NCI-H187 (cell line): ENCODE results near the gene C2CD3.
"Not testable (repeated sequence)": the region's sequence is repeated elsewhere in the genome, so short reads cannot be mapped to it uniquely, and the experiment has no call there.

Experiments
- DNase-seq, 2 experiments: peaks; one replicate each; lab custom pipeline; 2025; lab: John Stamatoyannopoulos, UW

The C2CD3 gene

GRCh38 chr11:74063628-74064027 is 107.2 kb downstream of the C2CD3 start:
- not testable (repeated sequence) for DNase-seq

GRCh38 chr11:74061599-74061998 is 109.2 kb downstream of the C2CD3 start:
- not testable (repeated sequence) for DNase-seq

- no peak for DNase-seq
Measured at GRCh38 chr11:74057249-74058151, 113.3 kb downstream of the C2CD3 start.

- DNase-seq = no peak
Measured at GRCh38 chr11:74055938-74056337, 114.9 kb downstream of the C2CD3 start.

- DNase-seq = no peak
Measured at GRCh38 chr11:74050465-74050864, 120.3 kb downstream of the C2CD3 start.

- no peak for DNase-seq
Measured at GRCh38 chr11:74048993-74049392, 121.8 kb downstream of the C2CD3 start.

GRCh38 chr11:74044538-74044937 is 126.3 kb downstream of the C2CD3 start:
- no peak for DNase-seq

GRCh38 chr11:74043450-74043849 is 127.4 kb downstream of the C2CD3 start:
- no peak for DNase-seq

- no peak for DNase-seq
Measured at GRCh38 chr11:74037309-74037708, 133.5 kb downstream of the C2CD3 start.

GRCh38 chr11:74035264-74035663 is 135.5 kb downstream of the C2CD3 start:
- no peak for DNase-seq

- no peak for DNase-seq
Measured at GRCh38 chr11:74033046-74033445, 137.8 kb downstream of the C2CD3 start.

- DNase-seq = no peak
Measured at GRCh38 chr11:74030723-74031676, 139.8 kb downstream of the C2CD3 start.

- no peak for DNase-seq
Measured at GRCh38 chr11:74025467-74026166, 145.2 kb downstream of the C2CD3 start.

- DNase-seq = no peak
Measured at GRCh38 chr11:74024261-74025029, 146.4 kb downstream of the C2CD3 start.

GRCh38 chr11:74023276-74023675 is 147.5 kb downstream of the C2CD3 start:
- DNase-seq = no peak

- DNase-seq = no peak
Measured at GRCh38 chr11:74022546-74022945, 148.3 kb downstream of the C2CD3 start.

- DNase-seq = no peak
Measured at GRCh38 chr11:74021998-74022397, 148.8 kb downstream of the C2CD3 start.

GRCh38 chr11:74020539-74020938 is 150.3 kb downstream of the C2CD3 start:
- no peak for DNase-seq

GRCh38 chr11:74019860-74020259 is 150.9 kb downstream of the C2CD3 start:
- no peak for DNase-seq

GRCh38 chr11:74019104-74019738 is 151.6 kb downstream of the C2CD3 start:
- DNase-seq = no peak
